ENCODE results near the gene SEMA3G. TPM values are rescaled to one million over a fixed set of nuclear protein-coding genes. Genes with fewer than 3 reads are reported as not detected.

SEMA3G gene
- total RNA-seq, 2 experiments from 2014 or later = not detected

GRCh38 chr3:52402706-52403270, 42.1 kb downstream of the SEMA3G start:
- H3K4me1 Mint-ChIP-seq (ENCODE audit: low read depth) = peaks cover 9% of the 10 kb centered on the region
- ChIA-PET CTCF (interaction anchor here (1.7 kb wide), 1 partner anchor 10 kb away, joined by 5 read pairs; no protein-coding TSS in a partner anchor), POLR2A (interaction anchor here (0.8 to 1.7 kb wide), 3 partner anchors 11 to 219 kb away, joined by 3 to 5 read pairs (median 3); no protein-coding TSS in a partner anchor)
- no peaks in the 10 kb centered on the region for H3K27me3 Mint-ChIP-seq
- DNase-seq (no peak), ATAC-seq (no peak)
- H3K4me3 Mint-ChIP-seq = no peak overlapping the region
- H3K27ac Mint-ChIP-seq = no peak overlapping the region
- H3K36me3 Mint-ChIP-seq (ENCODE audit: low read depth) = peaks cover 27% of the 10 kb centered on the region
- no peaks in the 10 kb centered on the region for H3K9me3 Mint-ChIP-seq
- TF ChIP-seq CTCF (IDR thresholded peaks at IDR 0.05) = no peak
- intact Hi-C loops (cut with micrococcal nuclease) = no loop called here

GRCh38 chr3:52402101-52402521, 42.8 kb downstream of the SEMA3G start:
- intact Hi-C loops (cut with micrococcal nuclease) = no loop called here
- ChIA-PET POLR2A (interaction anchor here (0.8 to 1.7 kb wide), 4 partner anchors 11 to 218 kb away, joined by 3 to 5 read pairs (median 3); partner anchors contain the start of gene GLYCTK), CTCF (interaction anchor here (0.8 to 1.7 kb wide), 2 partner anchors 10 to 63 kb away, joined by 4 to 5 read pairs; no protein-coding TSS in a partner anchor)
- H3K4me1 Mint-ChIP-seq (ENCODE audit: low read depth) = peaks cover 4% of the 10 kb centered on the region
- H3K4me3 Mint-ChIP-seq = no peak overlapping the region
- ATAC-seq (no peak), DNase-seq (no peak)
- H3K27ac Mint-ChIP-seq = no peak overlapping the region
- no peaks in the 10 kb centered on the region for H3K27me3 Mint-ChIP-seq
- no peak for TF ChIP-seq CTCF (IDR thresholded peaks at IDR 0.05)
- no peaks in the 10 kb centered on the region for H3K9me3 Mint-ChIP-seq
- peaks cover 27% of the 10 kb centered on the region for H3K36me3 Mint-ChIP-seq (ENCODE audit: low read depth)

GRCh38 chr3:52401551-52401950, 43.4 kb downstream of the SEMA3G start:
- intact Hi-C loops (cut with micrococcal nuclease) = no loop called here
- H3K4me1 Mint-ChIP-seq (ENCODE audit: low read depth) = peaks cover under 1% of the 10 kb centered on the region
- DNase-seq (no peak), ATAC-seq (no peak)
- no peak for TF ChIP-seq CTCF (IDR thresholded peaks at IDR 0.05)
- no peak overlapping the region for H3K27ac Mint-ChIP-seq
- ChIA-PET POLR2A (interaction anchor here (1.1 to 1.7 kb wide), 3 partner anchors 12 to 114 kb away, joined by 3 to 6 read pairs (median 5); partner anchors contain the start of gene GLYCTK), CTCF (interaction anchor here (0.8 to 1.7 kb wide), 2 partner anchors 11 to 62 kb away, joined by 4 to 5 read pairs; no protein-coding TSS in a partner anchor)
- no peaks in the 10 kb centered on the region for H3K9me3 Mint-ChIP-seq
- H3K36me3 Mint-ChIP-seq (ENCODE audit: low read depth) = peaks cover 24% of the 10 kb centered on the region
- no peak overlapping the region for H3K4me3 Mint-ChIP-seq
- no peaks in the 10 kb centered on the region for H3K27me3 Mint-ChIP-seq

- Mint-ChIP-seq H3K4me3 (no peak overlapping the region), H3K36me3 (ENCODE audit: low read depth) (peaks cover 24% of the 10 kb centered on the region), H3K27me3 (no peaks in the 10 kb centered on the region), H3K27ac (peak overlapping the region; percentile 20), H3K4me1 (ENCODE audit: low read depth) (no peaks in the 10 kb centered on the region), H3K9me3 (no peaks in the 10 kb centered on the region)
- intact Hi-C loops (cut with micrococcal nuclease) = no loop called here
- ChIA-PET POLR2A (interaction anchor here (1.1 to 1.7 kb wide), 4 partner anchors 12 to 113 kb away, joined by 3 to 6 read pairs (median 4); partner anchors contain the start of gene GLYCTK), CTCF (interaction anchor here (1.7 kb wide), 1 partner anchor 12 kb away, joined by 5 read pairs; no protein-coding TSS in a partner anchor)
- DNase-seq = no peak
- no peak for ATAC-seq
- TF ChIP-seq CTCF (IDR thresholded peaks at IDR 0.05) = no peak
Measured at GRCh38 chr3:52401021-52401420, 43.9 kb downstream of the SEMA3G start.

- intact Hi-C loops (cut with micrococcal nuclease) = no loop called here
- Mint-ChIP-seq H3K27me3 (no peaks in the 10 kb centered on the region), H3K4me1 (ENCODE audit: low read depth) (no peaks in the 10 kb centered on the region), H3K4me3 (no peak overlapping the region), H3K27ac (peak overlapping the region; percentile 20), H3K36me3 (ENCODE audit: low read depth) (peaks cover 20% of the 10 kb centered on the region), H3K9me3 (no peaks in the 10 kb centered on the region)
- ATAC-seq (no peak), DNase-seq (no peak)
- POLR2A ChIA-PET = interaction anchor here (0.6 to 1.4 kb wide), 3 partner anchors 12 to 41 kb away, joined by 3 read pairs; no protein-coding TSS in a partner anchor
- CTCF ChIA-PET = interaction anchor here (0.6 to 0.9 kb wide), 2 partner anchors 12 to 61 kb away, joined by 3 read pairs; no protein-coding TSS in a partner anchor
- no peak for TF ChIP-seq CTCF (IDR thresholded peaks at IDR 0.05)
Measured at GRCh38 chr3:52400275-52400793, 44.6 kb downstream of the SEMA3G start.

Measured in activated CD8-positive, alpha-beta T cell treated with anti-CD3 and anti-CD28 coated beads for 36 hours (primary cell).